ENCODE results near the gene RFTN1. TPM values are rescaled to one million over a fixed set of nuclear protein-coding genes. Genes with fewer than 3 reads are reported as not detected.

The RFTN1 gene
- total and polyA plus RNA-seq, 9 of the 15 experiments (the other 6 are each of a cell fraction or from before 2014, with no cell fraction given): 0.08 to 0.51 (median 0.11) TPM; not detected in 6

DNA sequence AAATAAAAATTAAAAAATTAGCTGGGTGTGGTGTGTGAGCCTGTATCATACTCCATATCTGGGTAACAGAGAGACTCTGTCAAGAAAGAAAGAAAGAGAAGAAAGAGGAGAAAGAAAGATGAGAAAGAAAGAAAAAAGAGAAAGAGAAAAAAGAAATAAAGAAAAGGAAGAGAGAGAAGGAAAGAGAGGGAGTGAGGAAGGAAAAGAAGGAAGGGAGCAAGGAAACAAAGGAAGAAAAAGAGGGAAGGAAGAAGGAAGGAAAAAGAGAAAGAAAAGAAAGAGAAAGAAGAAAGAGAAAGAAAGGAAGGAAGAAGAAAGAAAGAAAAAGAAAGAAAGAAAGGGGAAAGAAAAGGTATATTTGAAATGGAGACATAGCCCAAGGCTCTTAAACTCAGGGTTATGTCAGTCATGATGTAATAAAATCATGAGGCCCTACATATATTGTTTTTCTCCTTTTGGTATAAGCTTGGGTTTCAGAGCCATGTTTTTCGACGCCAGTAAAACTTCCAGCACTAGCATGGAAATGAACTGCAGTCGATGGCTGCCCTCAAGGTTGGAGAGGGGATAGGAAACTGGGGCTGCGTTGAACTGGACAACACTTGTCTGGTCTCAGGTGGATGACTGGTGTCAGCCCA, 38.0 kb upstream of the RFTN1 start (continued):
- TF ChIP-seq TFE3 (CRISPR knock-in tag; IDR thresholded peaks at IDR 0.05) (no peak), ILF3 (IDR thresholded peaks at IDR 0.05; ENCODE audit: borderline replicate concordance) (no peak), ZC3H8 (IDR thresholded peaks at IDR 0.05) (peak; percentile 80; the same call in 1 of the 2 replicates), HLTF (IDR thresholded peaks at IDR 0.05) (peak; percentile 86; the same call in 1 of the 2 replicates), ASH1L (IDR thresholded peaks at IDR 0.05; ENCODE audit: borderline replicate concordance, low read depth, partially characterized antibody) (peak; percentile 69), NFIX (CRISPR knock-in tag; IDR thresholded peaks at IDR 0.05; ENCODE audit: low read depth) (no peak), ZSCAN29 (IDR thresholded peaks at IDR 0.05) (no peak), NFRKB (IDR thresholded peaks at IDR 0.05; ENCODE audit: low read depth) (peak; percentile 82), RNF2 (IDR thresholded peaks at IDR 0.05) (no peak), ZNF3 (CRISPR knock-in tag; IDR thresholded peaks at IDR 0.05) (no peak), ATF1 (CRISPR knock-in tag; IDR thresholded peaks at IDR 0.05) (no peak), ATF1 (tag; IDR thresholded peaks at IDR 0.05) (no peak), ZNF324 (CRISPR knock-in tag; IDR thresholded peaks at IDR 0.05) (no peak), MBD2 (IDR thresholded peaks at IDR 0.05; ENCODE audit: borderline replicate concordance, low read depth) (no peak), HNRNPH1 (optimal IDR thresholded peaks at IDR 0.05; ENCODE audit: low read depth, low read length) (no peak), BRCA1 (IDR thresholded peaks at IDR 0.05) (no peak), BRCA1 (CRISPR knock-in tag; IDR thresholded peaks at IDR 0.05) (no peak), NCOA4 (IDR thresholded peaks at IDR 0.05; ENCODE audit: partially characterized antibody) (peak; percentile 71), TGIF2 (CRISPR knock-in tag; IDR thresholded peaks at IDR 0.05) (no peak)
- TF ChIP-seq, protein P1, sequence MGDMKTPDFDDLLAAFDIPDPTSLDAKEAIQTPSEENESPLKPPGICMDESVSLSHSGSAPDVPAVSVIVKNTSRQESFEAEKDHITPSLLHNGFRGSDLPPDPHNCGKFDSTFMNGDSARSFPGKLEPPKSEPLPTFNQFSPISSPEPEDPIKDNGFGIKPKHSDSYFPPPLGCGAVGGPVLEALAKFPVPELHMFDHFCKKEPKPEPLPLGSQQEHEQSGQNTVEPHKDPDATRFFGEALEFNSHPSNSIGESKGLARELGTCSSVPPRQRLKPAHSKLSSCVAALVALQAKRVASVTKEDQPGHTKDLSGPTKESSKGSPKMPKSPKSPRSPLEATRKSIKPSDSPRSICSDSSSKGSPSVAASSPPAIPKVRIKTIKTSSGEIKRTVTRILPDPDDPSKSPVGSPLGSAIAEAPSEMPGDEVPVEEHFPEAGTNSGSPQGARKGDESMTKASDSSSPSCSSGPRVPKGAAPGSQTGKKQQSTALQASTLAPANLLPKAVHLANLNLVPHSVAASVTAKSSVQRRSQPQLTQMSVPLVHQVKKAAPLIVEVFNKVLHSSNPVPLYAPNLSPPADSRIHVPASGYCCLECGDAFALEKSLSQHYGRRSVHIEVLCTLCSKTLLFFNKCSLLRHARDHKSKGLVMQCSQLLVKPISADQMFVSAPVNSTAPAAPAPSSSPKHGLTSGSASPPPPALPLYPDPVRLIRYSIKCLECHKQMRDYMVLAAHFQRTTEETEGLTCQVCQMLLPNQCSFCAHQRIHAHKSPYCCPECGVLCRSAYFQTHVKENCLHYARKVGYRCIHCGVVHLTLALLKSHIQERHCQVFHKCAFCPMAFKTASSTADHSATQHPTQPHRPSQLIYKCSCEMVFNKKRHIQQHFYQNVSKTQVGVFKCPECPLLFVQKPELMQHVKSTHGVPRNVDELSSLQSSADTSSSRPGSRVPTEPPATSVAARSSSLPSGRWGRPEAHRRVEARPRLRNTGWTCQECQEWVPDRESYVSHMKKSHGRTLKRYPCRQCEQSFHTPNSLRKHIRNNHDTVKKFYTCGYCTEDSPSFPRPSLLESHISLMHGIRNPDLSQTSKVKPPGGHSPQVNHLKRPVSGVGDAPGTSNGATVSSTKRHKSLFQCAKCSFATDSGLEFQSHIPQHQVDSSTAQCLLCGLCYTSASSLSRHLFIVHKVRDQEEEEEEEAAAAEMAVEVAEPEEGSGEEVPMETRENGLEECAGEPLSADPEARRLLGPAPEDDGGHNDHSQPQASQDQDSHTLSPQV (IDR thresholded peaks at IDR 0.05): no peak
- TF ChIP-seq, protein P2, sequence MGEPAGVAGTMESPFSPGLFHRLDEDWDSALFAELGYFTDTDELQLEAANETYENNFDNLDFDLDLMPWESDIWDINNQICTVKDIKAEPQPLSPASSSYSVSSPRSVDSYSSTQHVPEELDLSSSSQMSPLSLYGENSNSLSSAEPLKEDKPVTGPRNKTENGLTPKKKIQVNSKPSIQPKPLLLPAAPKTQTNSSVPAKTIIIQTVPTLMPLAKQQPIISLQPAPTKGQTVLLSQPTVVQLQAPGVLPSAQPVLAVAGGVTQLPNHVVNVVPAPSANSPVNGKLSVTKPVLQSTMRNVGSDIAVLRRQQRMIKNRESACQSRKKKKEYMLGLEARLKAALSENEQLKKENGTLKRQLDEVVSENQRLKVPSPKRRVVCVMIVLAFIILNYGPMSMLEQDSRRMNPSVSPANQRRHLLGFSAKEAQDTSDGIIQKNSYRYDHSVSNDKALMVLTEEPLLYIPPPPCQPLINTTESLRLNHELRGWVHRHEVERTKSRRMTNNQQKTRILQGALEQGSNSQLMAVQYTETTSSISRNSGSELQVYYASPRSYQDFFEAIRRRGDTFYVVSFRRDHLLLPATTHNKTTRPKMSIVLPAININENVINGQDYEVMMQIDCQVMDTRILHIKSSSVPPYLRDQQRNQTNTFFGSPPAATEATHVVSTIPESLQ (CRISPR knock-in tag; IDR thresholded peaks at IDR 0.05): no peak
